PFSK-1 (cell line): ENCODE results near the gene ALDH3A1.

Source experiments
- FOXP2 ChIP-seq: optimal IDR thresholded peaks from 2 replicates; pipeline ENCODE3; 2011; ENCODE audit warnings: borderline replicate concordance, control low read depth, inconsistent platforms; ENCODE audit not compliant: insufficient read depth; ENCODE audit errors: extremely low read length, extremely low read depth
- POLR2AphosphoS5 ChIP-seq: IDR thresholded peaks from 2 replicates; pipeline ENCODE4 v1.6.1; 2012; ENCODE audit warnings: low read depth, mild to moderate bottlenecking, control low read depth, low read length, moderate library complexity
- REST ChIP-seq, 2 experiments: IDR thresholded peaks; 2 replicates each; pipeline versions ENCODE4 v1.6.1 to v1.8.0; 2011 to 2012; ENCODE audit warnings: low read depth in 2 of 2, low read length in 2 of 2, control low read depth in 1 of 2, inconsistent platforms in 1 of 2, mild to moderate bottlenecking in 1 of 2, moderate library complexity in 1 of 2; ENCODE audit not compliant: insufficient read depth in 1 of 2
- SIN3A ChIP-seq: IDR thresholded peaks from 2 replicates; pipeline ENCODE4 v1.6.1; 2012; ENCODE audit warnings: mild to moderate bottlenecking, low read length, moderate library complexity, borderline replicate concordance; ENCODE audit not compliant: insufficient read depth
- TAF1 ChIP-seq: IDR thresholded peaks from 2 replicates; pipeline ENCODE4 v1.6.1; 2012; ENCODE audit warnings: low read length, control low read depth, borderline replicate concordance; ENCODE audit not compliant: insufficient read depth

ALDH3A1 gene

GRCh38 chr17:19708431-19709175, 39.5 kb downstream of the ALDH3A1 start:
- TF ChIP-seq REST (IDR thresholded peaks at IDR 0.05; ENCODE audit: insufficient read depth in 1 of 2, low read depth in 2 of 2, low read length in 2 of 2) (no peak), SIN3A (no peak), POLR2AphosphoS5 (no peak), FOXP2 (no peak), TAF1 (no peak)

- TF ChIP-seq POLR2AphosphoS5 (no peak), SIN3A (no peak), FOXP2 (no peak), TAF1 (no peak), REST (IDR thresholded peaks at IDR 0.05; ENCODE audit: insufficient read depth in 1 of 2, low read depth in 2 of 2, low read length in 2 of 2) (no peak)
Observed at GRCh38 chr17:19707728-19708221, 40.3 kb downstream of the ALDH3A1 start.

GRCh38 chr17:19706791-19707727, 41.0 kb downstream of the ALDH3A1 start:
- TF ChIP-seq FOXP2 (no peak), SIN3A (no peak), POLR2AphosphoS5 (no peak), TAF1 (no peak)

- no peak for TF ChIP-seq SIN3A
Observed at GRCh38 chr17:19705771-19706770, 42.0 kb downstream of the ALDH3A1 start.

- TF ChIP-seq TAF1: no peak
- TF ChIP-seq POLR2AphosphoS5: no peak
- TF ChIP-seq SIN3A: no peak
Observed at GRCh38 chr17:19705201-19705600, 42.9 kb downstream of the ALDH3A1 start.

- TF ChIP-seq FOXP2: no peak
- no peak for TF ChIP-seq TAF1
- TF ChIP-seq REST (IDR thresholded peaks at IDR 0.05; ENCODE audit: insufficient read depth in 1 of 2, low read depth in 2 of 2, low read length in 2 of 2): no peak
- no peak for TF ChIP-seq SIN3A
- TF ChIP-seq POLR2AphosphoS5: no peak
Observed at GRCh38 chr17:19703828-19704613, 44.1 kb downstream of the ALDH3A1 start.
